ENCODE data around the gene ASB7.

- TF ChIP-seq EZH2 (IDR thresholded peaks at IDR 0.05; ENCODE audit: low read length) (no peak), CTCF (optimal IDR thresholded peaks at IDR 0.05 in 1 of 3, IDR thresholded peaks at IDR 0.05 in 1 of 3, conservative IDR thresholded peaks at IDR 0.05 in 1 of 3; ENCODE audit: extremely low read depth in 1 of 3, insufficient read depth in 2 of 3, low read length in 3 of 3) (no peak)
Observed at GRCh38 chr15:100689131-100689899, 86.9 kb downstream of the ASB7 start.

Measured in keratinocyte (primary cell).